ENCODE results near the gene CCDC28B.

The CCDC28B gene

DNA sequence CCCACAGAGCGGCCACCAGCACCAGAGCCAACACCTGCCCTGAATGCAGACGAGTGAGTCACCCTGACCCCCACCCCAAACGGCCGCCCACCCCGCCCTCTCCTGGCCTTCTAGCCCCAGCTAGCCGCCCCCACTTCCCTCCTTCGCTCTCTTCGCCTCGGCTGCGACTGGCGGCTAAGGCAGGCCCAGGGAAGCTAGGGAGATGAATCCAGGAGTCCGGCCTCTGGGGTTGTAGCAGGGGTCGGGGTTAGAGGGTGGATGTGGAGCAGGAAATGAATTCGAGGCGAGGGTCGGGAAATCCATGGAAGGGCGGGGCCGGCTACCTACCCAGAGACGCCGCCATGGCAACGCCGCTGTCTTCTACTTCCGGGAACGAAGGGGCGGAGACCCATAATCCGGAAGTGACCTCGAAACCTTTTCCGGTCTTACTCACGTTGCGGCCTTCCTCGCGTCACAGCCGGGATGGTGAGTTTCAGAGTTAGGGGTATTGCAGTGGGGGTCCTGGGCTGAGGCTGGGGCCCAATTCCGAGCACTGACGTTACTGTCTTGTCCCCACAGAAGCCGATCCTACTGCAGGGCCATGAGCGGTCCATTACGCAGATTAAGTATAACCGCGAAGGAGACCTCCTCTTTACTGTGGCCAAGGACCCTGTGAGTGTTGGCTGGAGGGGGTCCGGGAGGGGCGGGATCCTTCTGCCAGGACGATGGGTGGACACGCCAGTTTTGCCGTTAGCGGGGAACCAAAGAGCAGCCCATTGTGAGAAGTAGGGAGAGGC lies 21.8 kb downstream of the CCDC28B start, which contains the start of the genes EIF3I and TMEM234:
EIF3I (plus strand) TSS at position 428 of the 776 bp plus-strand sequence; CDS start at position 463, 35 bp downstream.
TMEM234 (minus strand) TSS at position 374 of the 776 bp plus-strand sequence; CDS start at position 343, 31 bp downstream.
- DNase-seq (ENCODE audit: low spot score), result peak; percentile 94

DNA sequence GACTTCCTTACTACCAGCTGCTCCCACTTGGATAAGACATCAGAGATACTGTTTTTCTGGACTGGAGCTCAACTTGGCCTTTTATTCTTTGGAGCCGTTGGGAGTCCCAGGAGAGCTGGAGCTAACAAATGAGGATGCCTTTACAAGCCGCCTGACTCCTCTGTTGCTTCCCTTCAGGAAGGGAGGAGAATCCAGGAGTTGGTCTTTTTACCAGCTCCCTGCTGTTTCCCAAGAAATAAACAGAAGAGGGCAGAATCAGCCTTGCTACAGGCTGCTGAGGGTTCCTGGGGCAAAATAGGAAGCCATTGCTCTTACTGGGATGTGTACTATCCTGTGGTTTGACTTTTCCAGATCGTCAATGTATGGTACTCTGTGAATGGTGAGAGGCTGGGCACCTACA lies 23.3 kb downstream of the CCDC28B start:
- no peak for DNase-seq (ENCODE audit: low spot score)

GRCh38 chr1:32224285-32224684 lies 23.9 kb downstream of the CCDC28B start:
- DNase-seq (ENCODE audit: low spot score), result no peak

GRCh38 chr1:32228771-32229170 lies 28.4 kb downstream of the CCDC28B start:
- no peak for DNase-seq (ENCODE audit: low spot score)

DNA sequence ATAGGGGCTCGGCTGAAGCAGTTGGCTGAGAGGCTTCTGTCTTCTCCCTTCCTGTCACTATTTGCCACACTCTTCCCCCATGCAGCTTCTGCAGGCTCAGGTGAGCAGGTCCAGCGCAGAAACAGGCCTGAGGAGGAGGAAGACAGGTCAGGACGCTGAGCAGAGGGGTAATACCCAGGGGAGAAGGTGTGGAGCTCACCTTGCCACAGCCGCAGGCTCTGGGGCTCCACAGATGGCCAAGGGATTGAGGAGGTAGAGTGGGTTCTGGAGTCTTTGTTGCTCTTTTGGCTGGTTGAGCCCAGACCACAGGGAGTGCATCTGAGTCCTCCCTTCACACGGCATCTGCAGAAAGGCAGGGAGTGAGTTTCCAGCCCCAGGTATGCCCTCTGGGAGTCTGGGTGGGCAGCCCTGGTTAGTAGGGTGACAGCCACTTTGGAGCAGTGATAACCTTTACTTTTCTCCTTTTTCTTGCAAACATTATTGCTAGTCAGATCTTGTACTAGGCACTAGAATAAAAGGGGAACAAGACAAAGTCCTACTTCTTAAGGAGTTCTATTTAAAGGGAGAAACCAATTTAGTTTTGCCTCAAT lies 31.5 kb downstream of the CCDC28B start:
- DNase-seq (ENCODE audit: low spot score), result no peak

- DNase-seq (ENCODE audit: low spot score), result no peak
Observed at GRCh38 chr1:32232558-32233304, 32.3 kb downstream of the CCDC28B start.

- DNase-seq (ENCODE audit: low spot score), result no peak
Observed at GRCh38 chr1:32234792-32235191, 34.4 kb downstream of the CCDC28B start.

DNA sequence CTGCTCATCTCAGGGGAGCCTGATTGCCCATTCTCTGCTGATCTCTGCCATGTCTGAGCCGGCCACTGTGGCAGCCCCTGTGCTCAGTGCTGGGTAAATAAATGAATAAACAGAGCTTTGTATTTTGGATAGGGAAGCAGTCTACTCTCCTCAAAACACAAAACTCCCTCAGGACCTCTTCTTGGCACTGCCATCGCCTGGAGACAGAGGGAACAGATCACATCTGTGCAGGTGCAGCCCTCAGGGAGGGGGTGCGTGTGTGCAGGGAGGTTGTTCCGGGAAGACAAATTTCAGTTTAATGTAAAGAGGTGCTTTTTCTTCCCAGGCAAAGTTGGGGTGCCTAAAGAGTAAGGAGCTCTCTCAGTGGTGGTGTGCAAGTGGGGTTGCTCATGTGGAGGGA lies 38.9 kb downstream of the CCDC28B start:
- DNase-seq (ENCODE audit: low spot score), result no peak

DNA sequence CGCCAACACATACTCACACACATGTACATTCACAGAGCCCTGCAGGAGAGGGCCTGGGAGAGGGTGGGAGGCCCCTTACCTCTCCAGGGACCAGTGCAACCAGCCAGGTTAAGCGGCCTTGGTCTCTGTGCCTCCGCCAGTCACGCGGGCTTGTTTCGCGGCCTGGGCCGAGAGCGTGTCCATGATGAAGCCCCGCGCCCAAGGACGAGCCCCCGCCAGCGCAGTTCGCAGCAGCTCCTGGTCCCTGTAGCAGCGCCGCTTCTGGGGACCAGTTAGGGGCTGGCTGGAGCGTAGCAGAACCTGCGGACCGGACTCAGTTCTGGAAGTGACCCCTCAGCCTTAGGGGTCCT lies 39.4 kb downstream of the CCDC28B start:
- DNase-seq (ENCODE audit: low spot score), result no peak

DNA sequence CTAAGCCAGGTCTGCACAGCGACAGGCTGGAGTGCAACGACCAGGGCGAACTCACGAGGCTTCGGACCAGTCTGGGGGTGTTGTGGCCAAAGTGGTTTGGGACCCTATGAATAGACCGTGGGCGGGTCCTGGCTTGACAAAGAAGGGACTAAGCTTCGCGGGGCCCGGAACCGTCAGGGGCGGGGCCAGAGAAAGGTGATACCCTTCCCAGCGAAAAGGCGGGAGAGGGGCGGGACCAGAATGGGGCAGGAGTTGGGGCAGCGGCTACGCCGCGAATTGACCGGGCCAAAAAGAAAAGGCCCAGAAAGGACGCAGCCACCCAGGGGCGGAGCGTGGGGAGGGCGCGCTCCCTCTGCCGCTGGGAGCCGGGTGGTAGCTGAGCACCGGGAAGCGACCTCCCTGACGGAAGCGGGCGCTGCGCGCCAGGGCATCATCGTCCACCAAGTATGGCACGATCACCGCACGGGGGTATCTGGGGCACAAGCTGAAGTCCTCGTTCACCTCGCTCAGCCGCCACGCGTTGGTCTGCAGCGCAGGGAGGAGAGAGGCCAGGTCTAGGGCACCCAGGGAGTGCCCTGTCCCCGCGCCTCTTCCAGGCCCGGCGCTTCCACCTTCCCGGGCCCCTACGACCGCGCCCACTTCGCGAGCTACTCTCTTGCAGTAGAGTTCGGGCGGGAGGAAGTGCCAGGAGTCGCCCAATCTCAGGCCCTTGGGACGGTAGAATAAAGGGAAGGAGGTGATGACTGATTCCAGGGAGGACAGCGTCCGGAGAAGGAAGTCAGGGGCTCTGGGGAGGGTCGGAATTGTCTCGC lies 40.0 kb downstream of the CCDC28B start:
- DNase-seq (ENCODE audit: low spot score), result peak; percentile 83

DNA sequence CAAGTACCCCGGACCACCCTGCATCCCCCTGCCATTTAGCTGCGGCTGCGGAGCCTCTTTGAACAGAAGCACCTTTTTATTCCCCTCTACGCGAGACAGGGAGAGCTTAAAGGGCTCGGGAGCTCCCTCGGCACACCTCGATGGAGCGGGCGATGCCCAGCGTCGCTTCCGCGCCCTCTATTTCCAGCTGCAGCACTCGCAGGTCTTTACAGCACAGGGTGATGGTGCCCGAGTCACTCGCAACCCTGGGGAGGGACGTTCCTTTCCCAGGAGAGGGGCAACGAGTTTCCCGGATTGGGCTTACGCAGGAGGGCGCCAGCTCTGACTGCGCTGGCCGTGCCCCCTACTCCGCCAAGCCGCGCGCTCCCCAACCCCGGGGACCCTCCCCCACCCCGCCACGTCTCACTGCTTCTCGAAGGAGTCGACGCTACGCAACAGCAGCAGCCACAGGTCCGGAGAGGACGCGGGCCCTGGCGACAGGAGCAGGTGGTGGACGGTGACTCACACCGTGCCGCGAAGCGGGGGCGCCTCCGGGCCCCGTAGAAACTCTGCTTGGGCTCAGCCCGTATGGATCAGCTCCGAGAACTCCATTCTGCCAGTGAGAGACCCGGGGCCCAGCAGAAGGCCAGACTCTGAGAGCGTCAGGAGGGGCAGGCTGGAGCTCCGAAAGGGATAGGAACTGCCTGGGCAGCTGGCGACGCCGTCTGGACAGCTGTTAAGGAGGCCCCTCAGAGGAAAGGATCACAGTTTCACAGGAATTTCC lies 40.8 kb downstream of the CCDC28B start:
- peak; percentile 83 for DNase-seq (ENCODE audit: low spot score)

DNA sequence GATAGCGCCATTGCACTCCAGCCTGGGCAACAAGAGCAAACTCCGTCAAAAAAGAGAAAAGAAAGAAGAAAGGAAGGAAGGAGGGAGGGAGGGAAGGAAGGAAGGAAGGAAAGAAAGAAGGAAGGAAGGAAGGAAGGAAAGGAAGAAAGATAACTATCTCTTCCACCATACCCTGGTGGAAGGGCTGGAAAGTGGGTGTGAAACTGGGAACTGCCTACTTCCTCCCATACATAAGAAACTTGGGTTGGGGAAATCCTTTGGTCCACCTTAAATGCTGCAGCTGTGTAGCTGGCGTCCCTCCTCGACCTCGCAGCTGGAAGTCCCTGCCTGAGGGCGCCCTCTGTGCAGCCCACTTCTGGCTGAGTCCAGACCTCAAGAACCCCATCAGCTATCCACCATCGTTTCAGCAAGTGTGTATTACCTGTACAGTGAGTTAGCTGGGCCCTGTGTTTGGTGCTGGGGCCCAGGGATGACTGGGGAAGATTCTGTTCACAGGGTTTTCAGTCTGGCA lies 42.0 kb downstream of the CCDC28B start:
- no peak for DNase-seq (ENCODE audit: low spot score)

DNA sequence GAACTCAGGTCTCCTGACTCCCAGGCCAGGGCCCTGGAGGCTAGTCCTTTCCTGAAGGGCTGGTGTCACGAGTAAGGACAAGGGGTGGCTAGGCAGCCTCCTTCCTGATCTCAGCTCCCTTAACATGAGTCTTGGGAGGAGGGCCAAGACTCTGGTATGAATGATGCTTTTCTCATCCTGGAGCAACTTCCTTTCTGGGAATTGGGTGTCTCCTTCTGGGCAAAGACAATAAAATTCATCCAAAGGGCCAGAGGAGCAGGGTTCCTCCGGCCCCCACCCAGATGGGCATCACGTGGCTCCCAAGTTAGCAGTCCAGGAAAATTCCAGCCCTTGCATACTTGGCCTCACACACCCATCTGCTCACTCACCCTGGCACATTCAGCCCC lies 46.5 kb downstream of the CCDC28B start, which contains the start of gene FAM167B:
FAM167B (plus strand) TSS at position 335 of the 386 bp plus-strand sequence. CDS start 200 bp downstream, outside the sequence.
- peak; percentile 33 for DNase-seq (ENCODE audit: low spot score)

DNA sequence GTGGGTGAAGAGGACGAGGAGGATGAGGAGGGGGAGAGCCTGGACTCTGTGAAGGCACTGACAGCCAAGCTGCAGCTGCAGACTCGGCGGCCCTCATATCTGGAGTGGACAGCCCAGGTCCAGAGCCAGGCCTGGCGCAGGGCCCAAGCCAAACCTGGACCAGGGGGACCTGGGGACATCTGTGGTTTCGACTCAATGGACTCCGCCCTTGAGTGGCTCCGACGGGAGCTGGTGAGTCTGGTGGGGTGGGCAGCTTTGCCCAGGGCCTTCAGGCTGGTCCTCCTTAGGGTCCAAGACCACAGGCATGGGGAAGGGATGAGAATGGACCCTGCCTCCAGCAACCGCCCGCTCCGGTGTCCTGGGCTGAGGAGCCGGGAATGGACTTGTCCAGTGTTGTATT lies 47.1 kb downstream of the CCDC28B start:
- DNase-seq (ENCODE audit: low spot score), result no peak

DNA sequence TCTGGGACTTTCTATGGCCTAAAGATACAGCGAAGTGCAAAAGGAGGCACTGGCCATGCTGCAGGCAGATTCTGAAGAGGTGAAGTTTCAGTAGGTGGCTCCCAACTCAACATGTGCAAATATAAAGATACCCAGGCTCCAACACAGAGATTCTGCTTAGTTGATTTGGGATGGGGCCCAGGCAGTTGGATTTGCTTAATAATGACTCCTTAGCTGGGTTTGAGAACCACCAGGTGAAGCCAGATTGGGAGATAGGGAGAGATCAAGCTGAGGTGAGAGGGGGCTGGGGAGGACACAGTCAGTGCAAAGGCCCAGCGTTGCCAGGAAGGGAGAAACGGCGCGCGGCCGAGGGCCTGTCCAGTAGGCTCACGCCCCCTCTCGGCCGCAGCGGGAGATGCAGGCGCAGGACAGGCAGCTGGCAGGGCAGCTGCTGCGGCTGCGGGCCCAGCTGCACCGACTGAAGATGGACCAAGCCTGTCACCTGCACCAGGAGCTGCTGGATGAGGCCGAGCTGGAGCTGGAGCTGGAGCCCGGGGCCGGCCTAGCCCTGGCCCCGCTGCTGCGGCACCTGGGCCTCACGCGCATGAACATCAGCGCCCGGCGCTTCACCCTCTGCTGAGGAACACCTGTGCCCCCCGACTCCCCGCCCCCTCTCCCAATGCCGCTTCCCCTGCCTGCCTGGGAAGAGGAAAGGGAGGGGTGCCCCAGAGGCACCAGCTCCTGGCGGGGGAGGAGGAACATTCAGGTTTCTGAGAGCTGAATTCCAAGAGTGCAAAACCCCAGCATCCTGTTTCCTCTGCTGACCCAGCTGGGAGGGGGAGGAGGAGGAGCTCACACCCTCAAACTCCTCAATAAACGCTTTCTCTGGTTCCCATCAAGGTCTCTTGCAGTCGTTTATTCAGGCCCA lies 47.8 kb downstream of the CCDC28B start:
- peak; percentile 82 for DNase-seq (ENCODE audit: low spot score)

GRCh38 chr1:32249831-32250525 lies 49.6 kb downstream of the CCDC28B start:
- peak; percentile 76 for DNase-seq (ENCODE audit: low spot score)

GRCh38 chr1:32250893-32251716 lies 50.7 kb downstream of the CCDC28B start, which contains the start of gene LCK:
Gene LCK (plus strand): TSS chr1:32251265. CDS start chr1:32274330, 23,065 bp downstream.
- no peak for DNase-seq (ENCODE audit: low spot score)

Data from kidney tubule cell (primary cell).